ENCODE measurements around the gene MDC1.
"Not testable (repeated sequence)": the region's sequence is repeated elsewhere in the genome, so short reads cannot be mapped to it uniquely, and the experiment has no call there.

MDC1 gene

DNA sequence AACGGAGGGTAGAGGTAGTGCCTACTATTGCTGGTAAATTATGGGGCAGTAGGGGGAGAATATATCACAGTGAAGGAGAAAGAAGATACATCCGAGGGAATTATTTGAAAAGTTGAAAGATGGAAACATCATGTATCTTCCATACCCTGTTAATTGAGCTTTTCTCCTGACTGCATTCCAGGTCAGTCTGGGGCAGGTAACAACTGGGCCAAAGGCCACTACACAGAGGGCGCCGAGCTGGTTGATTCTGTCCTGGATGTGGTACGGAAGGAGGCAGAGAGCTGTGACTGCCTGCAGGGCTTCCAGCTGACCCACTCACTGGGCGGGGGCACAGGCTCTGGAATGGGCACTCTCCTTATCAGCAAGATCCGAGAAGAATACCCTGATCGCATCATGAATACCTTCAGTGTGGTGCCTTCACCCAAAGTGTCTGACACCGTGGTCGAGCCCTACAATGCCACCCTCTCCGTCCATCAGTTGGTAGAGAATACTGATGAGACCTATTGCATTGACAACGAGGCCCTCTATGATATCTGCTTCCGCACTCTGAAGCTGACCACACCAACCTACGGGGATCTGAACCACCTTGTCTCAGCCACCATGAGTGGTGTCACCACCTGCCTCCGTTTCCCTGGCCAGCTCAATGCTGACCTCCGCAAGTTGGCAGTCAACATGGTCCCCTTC, 6.2 kb upstream of the MDC1 start:
- DNase-seq = not testable (repeated sequence)

- peak; percentile 86 for DNase-seq
Observed at GRCh38 chr6:30722280-30723112, 5.4 kb upstream of the MDC1 start.

- not testable (repeated sequence) for DNase-seq
Observed at GRCh38 chr6:30722025-30722279, 4.9 kb upstream of the MDC1 start.

DNA sequence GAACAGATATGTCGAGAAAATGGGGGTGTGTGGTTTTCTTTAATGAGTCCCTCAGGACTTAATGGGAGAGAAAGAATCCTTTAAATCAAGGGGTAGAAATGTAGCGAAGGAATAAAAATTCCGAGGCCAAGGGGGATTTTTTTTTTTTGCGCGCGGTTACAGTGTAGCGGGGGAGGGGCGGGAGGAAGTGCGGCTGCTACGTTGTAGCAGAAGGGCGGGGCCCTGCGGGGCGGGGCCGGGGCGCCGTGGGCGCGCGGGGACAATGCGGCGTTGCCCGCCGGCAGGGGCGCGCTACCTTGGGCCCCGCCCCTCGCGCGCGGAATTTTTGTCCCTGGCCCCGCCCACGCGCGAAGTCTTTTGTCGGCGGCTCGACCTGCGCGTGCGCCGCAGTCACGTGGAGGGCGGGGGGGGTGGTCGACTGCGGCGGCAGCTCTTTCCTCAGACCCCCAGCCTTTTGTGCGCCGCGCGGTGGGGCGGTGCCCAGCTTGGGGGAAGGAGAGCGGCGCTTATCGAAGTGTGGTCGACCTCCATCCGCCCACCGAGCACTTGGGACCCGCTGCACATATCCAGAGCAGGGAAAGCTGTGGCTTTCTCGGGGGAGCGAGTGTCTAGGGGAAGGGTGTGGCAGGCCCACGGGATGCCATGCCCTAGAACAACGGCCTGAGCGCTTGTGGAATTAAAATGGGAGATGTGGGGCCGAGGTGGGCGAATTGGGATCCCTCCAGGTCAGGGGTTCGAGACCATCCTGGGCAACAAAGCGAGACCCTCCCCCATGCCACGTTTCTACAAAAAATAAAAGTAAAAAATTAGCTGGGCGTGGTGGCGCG, 4.3 kb upstream of the MDC1 start:
- peak; percentile 95 for DNase-seq

- DNase-seq = peak; percentile 59
Observed at GRCh38 chr6:30720738-30721197, 3.7 kb upstream of the MDC1 start.

GRCh38 chr6:30719791-30720737, 3.0 kb upstream of the MDC1 start, which contains the start of gene TUBB:
TSS of gene TUBB (plus strand) at chr6:30720352. CDS start at chr6:30720507, 155 bp downstream.
- DNase-seq = peak; percentile 94

GRCh38 chr6:30719356-30719755, 2.3 kb upstream of the MDC1 start:
- no peak for DNase-seq

DNA sequence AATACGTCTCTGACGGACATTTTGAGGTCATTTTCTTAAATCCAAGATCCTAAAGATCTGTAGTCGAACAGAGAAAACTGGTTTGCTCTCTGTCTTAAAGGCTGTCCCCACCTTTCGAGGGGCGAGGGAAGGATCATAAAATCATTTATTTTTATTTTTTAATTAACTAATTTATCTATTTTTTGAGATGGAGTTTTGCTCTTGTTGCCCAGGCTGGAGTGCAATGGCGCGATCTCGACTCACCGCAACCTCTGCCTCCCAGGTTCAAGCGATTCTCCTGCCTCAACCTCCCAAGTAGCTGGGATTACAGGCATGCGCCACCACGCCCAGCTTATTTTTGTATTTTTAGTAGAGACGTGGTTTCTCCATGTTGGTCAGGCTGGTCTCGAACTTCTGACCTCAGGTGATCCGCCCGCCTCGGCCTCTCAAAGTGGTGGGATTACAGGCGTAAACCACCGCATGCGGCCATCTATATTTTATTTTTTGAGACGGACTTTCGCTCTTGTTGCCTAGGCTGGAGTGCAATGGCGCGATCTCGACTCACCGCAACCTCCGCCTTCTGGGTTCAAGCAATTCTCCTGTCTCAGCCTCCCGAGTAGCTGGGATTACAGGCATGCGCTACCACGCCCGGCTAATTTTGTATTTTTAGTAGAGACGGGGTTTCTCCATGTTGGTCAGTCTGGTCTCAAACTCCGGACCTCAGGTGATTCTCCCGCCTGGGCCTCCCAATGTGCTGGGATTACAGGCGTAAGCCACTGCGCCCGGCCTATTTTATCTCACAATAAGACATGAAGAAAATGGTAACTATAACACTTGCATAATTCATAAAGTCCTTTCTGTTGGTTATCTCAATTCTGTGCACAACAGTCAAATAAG, 1.0 kb upstream of the MDC1 start:
- not testable (repeated sequence) for DNase-seq

DNA sequence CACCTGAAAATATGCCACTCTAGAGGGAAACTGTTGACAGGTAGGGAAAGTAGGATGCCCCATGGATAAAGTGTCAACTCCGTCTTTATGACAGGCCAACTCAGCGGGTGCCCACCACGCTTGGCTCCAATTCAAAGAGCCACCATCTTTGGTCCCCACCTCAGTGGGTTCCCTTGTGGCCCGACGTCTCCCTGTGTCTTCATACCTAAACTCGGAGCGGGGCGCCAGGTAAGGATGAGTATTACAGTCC, 277 bp downstream of the MDC1 start:
- no peak for DNase-seq

DNA sequence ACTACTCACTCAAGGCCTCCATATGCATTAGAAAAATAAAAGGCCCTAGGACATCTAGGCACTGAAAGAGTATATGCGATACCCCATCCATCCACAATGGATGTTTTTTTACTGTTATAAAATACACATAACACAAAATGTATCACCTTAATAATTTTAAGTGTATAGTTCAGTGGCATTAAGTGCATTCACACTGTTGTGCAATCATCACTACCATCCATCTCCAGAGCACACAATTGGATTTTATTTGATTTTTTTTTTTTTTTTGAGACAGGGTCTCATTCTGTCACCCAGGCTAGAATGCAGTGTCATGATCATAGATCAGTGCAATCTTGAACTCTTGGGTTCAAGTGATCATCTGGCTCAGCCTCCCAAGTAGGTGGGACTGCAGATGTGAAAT, 2.8 kb downstream of the MDC1 start:
- DNase-seq = no peak

- DNase-seq = no peak
Observed at GRCh38 chr6:30712441-30712945, 4.6 kb downstream of the MDC1 start.

DNA sequence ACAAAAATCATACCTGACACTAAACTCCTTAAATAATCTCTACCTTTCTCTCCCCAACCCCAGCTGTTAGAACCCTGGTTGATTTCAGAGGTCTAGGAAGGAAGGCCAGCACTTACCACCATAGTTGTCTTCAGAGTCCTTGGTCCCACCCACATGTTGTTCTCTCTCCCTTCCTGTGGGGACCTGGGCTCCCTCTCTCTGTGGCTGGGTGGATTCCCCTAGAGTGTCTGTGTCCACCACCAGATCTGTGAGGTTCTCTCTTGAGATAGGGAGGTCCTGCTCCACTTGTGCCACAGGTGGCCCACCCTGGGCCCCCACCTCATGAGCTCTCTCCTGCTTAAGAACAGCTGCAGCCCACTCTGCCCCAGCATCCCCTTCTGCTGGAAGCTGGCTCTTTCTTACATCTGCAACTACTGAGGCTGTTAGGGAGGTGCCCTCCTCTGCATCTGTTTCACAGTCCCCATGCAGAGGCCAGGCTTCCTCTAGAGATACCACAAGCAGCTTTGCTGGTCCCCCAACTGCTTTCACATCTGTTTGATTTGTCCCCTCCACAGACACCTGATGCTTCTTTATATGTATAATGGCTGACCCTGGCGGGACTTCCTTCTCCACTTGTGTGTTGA, 5.2 kb downstream of the MDC1 start:
- no peak for DNase-seq

DNA sequence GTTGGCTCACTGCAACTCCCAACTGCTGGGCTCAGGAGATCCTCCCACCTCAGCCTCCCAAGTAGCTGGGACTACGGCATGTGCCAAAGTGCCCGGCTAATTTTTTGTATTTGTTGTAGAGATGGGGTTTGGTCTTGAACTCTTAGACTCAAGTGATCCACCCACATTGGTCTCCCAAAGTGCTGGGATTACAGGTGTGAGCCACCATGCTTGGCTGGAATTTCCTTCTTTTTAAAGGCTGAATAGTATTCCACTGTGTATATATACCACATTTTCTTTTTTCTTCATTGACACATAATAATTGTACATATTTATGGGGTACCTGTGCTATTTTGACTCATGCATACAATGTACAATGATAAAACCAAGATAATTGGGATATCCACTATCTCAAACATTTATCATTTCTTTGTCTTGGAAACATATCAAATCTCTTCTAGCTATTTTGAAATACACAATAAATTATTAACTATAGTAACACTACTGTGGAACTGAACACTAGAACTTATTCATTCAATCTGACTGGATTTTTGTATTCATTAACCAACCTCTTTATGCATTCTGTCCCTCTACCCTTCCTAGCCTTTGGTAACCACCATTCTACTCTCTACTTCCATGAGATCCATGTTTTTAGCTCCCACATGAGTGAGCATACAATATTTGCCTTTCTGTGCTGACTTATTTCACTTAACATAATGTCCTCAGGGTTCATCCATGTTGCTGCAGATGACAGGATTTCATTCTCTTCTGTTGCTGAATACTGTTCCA, 7.8 kb downstream of the MDC1 start:
- no peak for DNase-seq

GRCh38 chr6:30707281-30707850, 9.7 kb downstream of the MDC1 start:
- DNase-seq = no peak

GRCh38 chr6:30705620-30706019, 11.5 kb downstream of the MDC1 start:
- DNase-seq = no peak

DNA sequence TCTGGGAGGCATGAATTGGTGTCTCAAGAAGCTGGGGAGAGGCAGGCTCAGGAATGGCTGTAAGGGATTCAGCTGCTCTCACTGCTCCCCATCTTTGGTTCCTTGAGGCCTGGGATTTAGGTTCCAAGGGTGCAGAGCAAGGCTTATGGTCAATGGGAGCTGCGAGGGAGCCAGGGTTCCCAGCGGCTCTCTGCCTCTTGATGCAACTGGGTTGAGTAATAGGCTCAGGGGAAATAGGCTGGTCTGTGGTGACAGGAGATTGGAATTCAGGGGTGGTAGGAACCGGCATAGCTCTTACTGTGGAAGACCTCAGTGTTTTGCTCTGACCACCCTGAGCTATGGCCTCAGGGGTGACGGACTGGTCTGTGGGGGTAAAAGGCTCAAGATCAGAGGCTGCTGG, 13.3 kb downstream of the MDC1 start:
- no peak for DNase-seq

DNA sequence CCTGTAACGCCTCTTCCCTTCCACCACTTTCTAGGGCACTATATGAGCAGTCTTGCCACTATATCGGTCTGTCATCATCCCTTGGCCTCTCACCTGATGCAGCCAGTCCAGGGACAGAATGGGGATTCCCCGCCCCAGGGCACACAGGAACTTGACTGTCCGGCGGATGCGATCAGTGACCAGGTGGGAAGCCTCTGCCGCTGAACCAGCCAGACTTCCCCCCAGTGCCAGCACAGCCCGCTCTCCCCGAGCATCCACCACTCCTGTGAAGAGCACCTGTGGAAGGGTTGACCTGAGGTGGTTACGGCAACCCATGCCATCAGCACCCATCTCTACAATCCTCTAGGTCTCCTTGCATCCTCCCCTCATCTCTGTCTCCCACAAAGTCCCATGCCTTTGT, 14.1 kb downstream of the MDC1 start:
- DNase-seq = no peak

DNA sequence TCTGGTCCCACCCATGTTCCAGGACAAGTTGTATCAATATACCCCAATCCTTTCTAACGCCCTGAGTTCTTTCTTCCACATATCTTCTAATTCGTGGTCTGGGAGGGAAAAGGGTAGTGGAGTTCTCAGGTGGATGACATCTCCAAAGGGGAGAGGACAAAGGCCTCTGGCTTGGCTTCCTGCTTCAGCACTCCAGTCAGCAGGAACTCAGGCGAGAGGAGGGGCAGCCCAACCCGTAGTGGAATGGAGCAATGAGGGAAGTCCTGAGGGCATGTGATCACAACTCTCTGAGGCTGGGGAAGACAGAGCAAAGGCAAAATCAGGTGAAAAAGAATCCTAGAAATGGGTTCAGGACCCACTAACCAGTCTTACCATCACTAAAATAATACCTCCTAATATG, 16.7 kb downstream of the MDC1 start:
- no peak for DNase-seq

GRCh38 chr6:30696432-30696831, 20.6 kb downstream of the MDC1 start:
- DNase-seq = no peak
